OCI-LY7 (cell line): ENCODE measurements around the gene HOXB3. TPM values are rescaled to one million over a fixed set of nuclear protein-coding genes. Genes with fewer than 3 reads are reported as not detected.

Source experiments
- BruUV-seq: library from RNA; stranded (reverse); fragments of 400-500 nt; replicated peaks from 2 replicates; lab custom pipeline; 2021; lab: Mats Ljungman, UMichigan
- CTCF ChIA-PET: fragments of 300-600 bp; sonication (Branson Sonifier 250); formaldehyde crosslinking; loops from one replicate; lab custom pipeline; 2022; ENCODE audit warnings: antibody characterized with exemption; ENCODE audit not compliant: unreplicated experiment; lab: Charles Lee
- POLR2A ChIA-PET: fragments of 300-600 bp; sonication (Branson Sonifier 250); formaldehyde crosslinking; loops from one replicate; lab custom pipeline; 2022; ENCODE audit warnings: antibody characterized with exemption; lab: Charles Lee
- DNase-seq: peaks from one replicate; pipeline ENCODE4 v3.0.0-alpha.2; 2015; ENCODE audit warnings: low spot score
- H2AFZ ChIP-seq: fragments of 200-600 bp; sonication (generic), shearing (Covaris generic); 2 replicates; pipeline ENCODE4 v1.6.1; 2014; ENCODE audit warnings: mild to moderate bottlenecking, antibody characterized with exemption, low read length, moderate library complexity
- H3K27ac ChIP-seq: fragments of 200-600 bp; sonication (generic); 2 replicates; pipeline ENCODE4 v1.5.1; 2014; ENCODE audit warnings: mixed run types, low read depth, mild to moderate bottlenecking, moderate library complexity, low read length, inconsistent platforms; ENCODE audit not compliant: poor library complexity, severe bottlenecking
- H3K36me3 ChIP-seq: fragments of 200-600 bp; sonication (generic); 2 replicates; pipeline ENCODE4 v1.6.1; 2014; ENCODE audit warnings: mild to moderate bottlenecking, antibody characterized with exemption, low read length, moderate library complexity, mixed read lengths; ENCODE audit not compliant: insufficient read depth
- H3K4me1 ChIP-seq: fragments of 200-600 bp; sonication (generic); 2 replicates; pipeline ENCODE4 v1.5.1; 2014; ENCODE audit warnings: mild to moderate bottlenecking, low read length; ENCODE audit not compliant: insufficient read depth, poor library complexity, severe bottlenecking
- H3K4me2 ChIP-seq: fragments of 200-600 bp; sonication (generic); 2 replicates; pipeline ENCODE4 v1.6.1; 2014; ENCODE audit warnings: mild to moderate bottlenecking, low read length
- H3K4me3 ChIP-seq: fragments of 200-600 bp; sonication (generic); 2 replicates; pipeline ENCODE4 v1.5.1; 2014; ENCODE audit warnings: mild to moderate bottlenecking, low read depth, low read length; ENCODE audit not compliant: poor library complexity, severe bottlenecking
- H3K79me2 ChIP-seq: fragments of 200-600 bp; sonication (generic); 2 replicates; pipeline ENCODE4 v1.6.1; 2016; ENCODE audit warnings: low read depth, mild to moderate bottlenecking, low read length, moderate library complexity, mixed read lengths; ENCODE audit not compliant: insufficient read depth
- H3K9me2 ChIP-seq: fragments of 200-600 bp; sonication (generic); 2 replicates; pipeline ENCODE4 v1.6.1; 2016; ENCODE audit warnings: mild to moderate bottlenecking, low read length, mixed read lengths; ENCODE audit not compliant: insufficient read depth
- H3K9me3 ChIP-seq: fragments of 200-600 bp; sonication (generic); 2 replicates; pipeline ENCODE4 v1.6.1; 2014; ENCODE audit warnings: mild to moderate bottlenecking, mixed run types, low read length, mixed read lengths
- H4K20me1 ChIP-seq: fragments of 200-600 bp; sonication (generic); 2 replicates; pipeline ENCODE4 v1.6.1; 2014; ENCODE audit warnings: mild to moderate bottlenecking, antibody characterized with exemption, low read length, moderate library complexity, mixed read lengths; ENCODE audit not compliant: insufficient read depth
- EZH2phosphoT487 ChIP-seq: fragments of 200-600 bp; sonication (generic); IDR thresholded peaks from 2 replicates; pipeline ENCODE4 v1.6.1; 2018; ENCODE audit warnings: low read depth, borderline replicate concordance, mild to moderate bottlenecking, mixed run types, antibody characterized with exemption, low read length, moderate library complexity, mixed read lengths
- intact Hi-C: fragments of 100-400 bp; cut with micrococcal nuclease; formaldehyde crosslinking; loops from one replicate; pipeline ENCODE4 v1.10.0; 2022; ENCODE audit not compliant: unreplicated experiment
- total RNA-seq, 2 experiments: library from RNA; depleted of rRNA in 1 of 2; stranded (reverse); fragments of >200 nt in 1 of 2; shearing (Covaris generic) in 1 of 2; gene quantifications; 2 replicates each; pipeline ENCODE4 v1.2.3, GENCODE V29; 2014 to 2022
- TF ChIP-seq, protein P1 (sequence below): fragments of 200-600 bp; sonication (generic); conservative IDR thresholded peaks from 2 replicates; pipeline ENCODE4 v1.5.1; 2014; ENCODE audit warnings: mild to moderate bottlenecking, antibody characterized with exemption, low read length, moderate library complexity, mixed read lengths

HOXB3 gene
- total RNA-seq, 2 experiments from 2014 or later = 7.7 to 13.0 TPM

DNA sequence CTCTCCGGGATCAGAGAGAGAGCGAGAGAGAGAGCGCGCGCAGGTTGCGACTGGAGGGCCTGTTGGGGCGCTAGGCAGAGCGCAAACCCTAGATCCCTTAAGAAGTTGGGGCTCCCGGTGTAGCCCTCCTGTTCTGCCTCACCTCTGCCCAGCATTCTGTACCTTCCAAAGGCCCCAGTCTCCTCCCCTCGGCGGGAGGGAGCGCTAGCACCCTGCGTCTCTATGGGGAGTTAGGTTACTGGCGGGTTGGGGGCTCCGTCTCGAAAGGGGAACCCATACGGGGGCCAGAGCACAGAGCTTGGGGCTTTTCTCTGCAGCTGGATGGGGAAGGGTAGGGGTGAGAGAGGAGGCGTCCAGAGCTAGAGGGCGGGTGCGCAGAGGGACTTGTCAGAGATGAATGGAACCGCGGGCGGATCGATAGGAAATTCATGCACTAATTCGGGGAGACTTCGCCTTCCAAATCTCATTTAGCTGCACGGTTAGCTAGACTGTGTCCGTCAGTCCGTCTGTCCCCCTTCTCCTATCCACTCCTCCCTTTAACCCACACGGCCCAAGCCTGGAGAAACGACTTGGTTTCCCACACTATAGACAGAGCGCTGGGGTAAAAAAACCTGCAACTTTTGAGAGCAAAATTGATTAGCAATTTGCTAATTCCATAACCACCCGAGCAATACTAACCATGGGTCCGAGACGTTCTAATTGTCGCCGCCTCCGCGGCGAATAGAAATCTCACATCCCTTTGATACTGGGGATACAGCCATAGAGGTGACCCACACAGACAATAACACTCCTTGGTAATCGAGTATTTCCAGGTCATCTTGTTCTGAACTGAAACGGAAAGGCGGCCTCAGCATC, 11.2 kb downstream of the HOXB3 start:
- intact Hi-C loops = no loop called here
- H3K9me3 ChIP-seq = no peaks in the 10 kb centered on the region
- BruUV-seq = TSS peak; percentile 86
- peaks cover 19% of the 10 kb centered on the region for H3K4me1 ChIP-seq
- H3K36me3 ChIP-seq = peaks cover 5% of the 10 kb centered on the region; the same call in 1 of the 2 replicates
- H3K27ac ChIP-seq = peak overlapping the region; percentile 5
- H3K79me2 ChIP-seq = peaks cover 6% of the 10 kb centered on the region; the same call in 1 of the 2 replicates
- CTCF ChIA-PET = no interaction called here
- peak overlapping the region; percentile 85 for H3K4me2 ChIP-seq
- H4K20me1 ChIP-seq = no peaks in the 10 kb centered on the region
- H3K9me2 ChIP-seq = no peaks in the 10 kb centered on the region
- POLR2A ChIA-PET = no interaction called here
- DNase-seq = no peak
- peak overlapping the region; percentile 70 for H2AFZ ChIP-seq
- peak overlapping the region; percentile 85 for H3K4me3 ChIP-seq
- TF ChIP-seq EZH2phosphoT487 = no peak
- TF ChIP-seq, protein P1, sequence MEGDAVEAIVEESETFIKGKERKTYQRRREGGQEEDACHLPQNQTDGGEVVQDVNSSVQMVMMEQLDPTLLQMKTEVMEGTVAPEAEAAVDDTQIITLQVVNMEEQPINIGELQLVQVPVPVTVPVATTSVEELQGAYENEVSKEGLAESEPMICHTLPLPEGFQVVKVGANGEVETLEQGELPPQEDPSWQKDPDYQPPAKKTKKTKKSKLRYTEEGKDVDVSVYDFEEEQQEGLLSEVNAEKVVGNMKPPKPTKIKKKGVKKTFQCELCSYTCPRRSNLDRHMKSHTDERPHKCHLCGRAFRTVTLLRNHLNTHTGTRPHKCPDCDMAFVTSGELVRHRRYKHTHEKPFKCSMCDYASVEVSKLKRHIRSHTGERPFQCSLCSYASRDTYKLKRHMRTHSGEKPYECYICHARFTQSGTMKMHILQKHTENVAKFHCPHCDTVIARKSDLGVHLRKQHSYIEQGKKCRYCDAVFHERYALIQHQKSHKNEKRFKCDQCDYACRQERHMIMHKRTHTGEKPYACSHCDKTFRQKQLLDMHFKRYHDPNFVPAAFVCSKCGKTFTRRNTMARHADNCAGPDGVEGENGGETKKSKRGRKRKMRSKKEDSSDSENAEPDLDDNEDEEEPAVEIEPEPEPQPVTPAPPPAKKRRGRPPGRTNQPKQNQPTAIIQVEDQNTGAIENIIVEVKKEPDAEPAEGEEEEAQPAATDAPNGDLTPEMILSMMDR = no peak

DNA sequence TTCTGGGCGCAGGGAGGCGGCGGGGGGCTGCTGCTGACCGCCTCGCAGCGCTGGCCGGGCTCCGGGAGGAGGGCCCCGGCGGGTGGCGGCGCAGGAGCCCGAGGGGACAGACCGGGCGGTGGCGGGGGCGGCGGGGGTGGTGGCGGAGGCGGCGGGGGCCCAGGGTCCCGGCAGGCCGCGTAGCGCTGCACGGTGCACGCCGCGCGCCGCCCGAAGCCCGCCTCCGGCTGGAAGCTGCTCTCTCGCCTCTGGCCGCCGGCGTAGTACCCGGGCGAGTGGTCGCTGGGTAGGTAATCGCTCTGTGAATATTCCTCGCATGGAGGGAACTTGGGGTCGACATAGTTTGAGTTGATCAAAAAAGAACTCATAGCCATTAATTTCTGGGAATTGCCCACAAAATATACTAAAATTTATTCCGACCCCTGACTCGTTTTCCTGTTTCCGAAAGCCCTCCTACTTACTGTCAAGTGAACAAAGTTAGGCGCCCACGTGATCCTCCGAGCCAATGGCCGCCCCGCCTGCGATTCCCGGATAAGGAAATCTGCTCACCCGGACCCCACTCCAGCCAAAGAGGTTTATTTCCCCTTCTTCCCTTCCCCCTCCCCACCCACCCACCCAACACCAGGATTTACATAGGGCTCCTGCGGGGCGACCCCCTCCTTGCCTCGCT, 12.0 kb downstream of the HOXB3 start, which contains the start of gene HOXB4:
TSS of gene HOXB4 (minus strand) at position 405 of the 670 bp plus-strand sequence. CDS start at position 374, 31 bp downstream.
- Histone ChIP-seq H3K79me2 (peaks cover 6% of the 10 kb centered on the region; the same call in 1 of the 2 replicates), H3K4me3 (peak within 1 kb of the TSS; percentile 85), H3K4me2 (peak within 1 kb of the TSS; percentile 85), H2AFZ (peak within 1 kb of the TSS; percentile 70), H3K36me3 (peaks cover 5% of the 10 kb centered on the region; the same call in 1 of the 2 replicates), H3K4me1 (peaks cover 19% of the 10 kb centered on the region), H4K20me1 (no peaks in the 10 kb centered on the region), H3K9me2 (no peaks in the 10 kb centered on the region), H3K27ac (peak within 1 kb of the TSS; percentile 44), H3K9me3 (no peaks in the 10 kb centered on the region)
- intact Hi-C loops = no loop called here
- TF ChIP-seq, protein P1 = no peak
- TF ChIP-seq EZH2phosphoT487 = no peak
- peak; percentile 85 for DNase-seq
- CTCF ChIA-PET = no interaction called here
- POLR2A ChIA-PET = no interaction called here
- no TSS peak for BruUV-seq
